ENCODE results near the gene PDZD7. TPM values are rescaled to one million over a fixed set of nuclear protein-coding genes. Genes with fewer than 3 reads are reported as not detected.

Gene PDZD7
- total RNA-seq, 1 donor from 2014 or later = 0.17 TPM

DNA sequence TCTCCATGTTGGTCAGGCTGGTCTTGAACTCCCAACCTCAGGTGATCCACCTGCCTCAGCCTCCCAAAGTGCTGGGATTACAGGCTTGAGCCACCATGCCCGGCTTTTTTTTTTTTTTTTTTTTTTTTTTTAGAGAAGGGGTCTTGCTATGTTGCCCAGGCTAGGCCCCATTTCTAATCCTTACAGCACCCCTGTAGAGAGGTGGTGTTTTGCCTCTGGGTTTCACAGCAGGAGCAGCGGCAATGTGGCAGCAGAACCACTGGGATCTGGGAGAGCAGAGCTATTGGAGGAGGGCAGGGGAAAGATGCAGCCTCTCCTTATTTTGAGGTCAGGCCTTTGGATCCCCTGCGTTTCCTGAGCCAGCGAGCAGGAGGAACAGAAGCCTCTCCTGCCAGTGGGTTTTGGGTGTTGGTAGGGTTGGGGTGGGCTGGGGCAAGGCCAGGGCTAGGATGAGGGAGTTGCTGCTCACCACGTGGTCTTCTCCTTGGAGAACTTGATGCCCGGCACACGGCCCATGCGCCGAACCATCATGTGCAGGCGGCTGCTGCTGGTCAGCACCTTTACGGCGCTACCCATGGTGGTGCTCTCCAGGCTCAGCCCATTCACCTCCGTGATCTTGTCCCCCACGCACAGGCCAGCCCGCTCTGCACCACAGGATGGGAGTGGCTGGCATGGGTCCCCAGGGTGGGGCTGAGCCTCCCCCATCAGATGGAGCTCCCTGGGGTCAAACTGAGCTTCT is 7.8 kb downstream of the PDZD7 start:
- DNase-seq (peak; percentile 28), ATAC-seq (no peak)
- intact Hi-C loops (cut with micrococcal nuclease) = no loop called here

DNA sequence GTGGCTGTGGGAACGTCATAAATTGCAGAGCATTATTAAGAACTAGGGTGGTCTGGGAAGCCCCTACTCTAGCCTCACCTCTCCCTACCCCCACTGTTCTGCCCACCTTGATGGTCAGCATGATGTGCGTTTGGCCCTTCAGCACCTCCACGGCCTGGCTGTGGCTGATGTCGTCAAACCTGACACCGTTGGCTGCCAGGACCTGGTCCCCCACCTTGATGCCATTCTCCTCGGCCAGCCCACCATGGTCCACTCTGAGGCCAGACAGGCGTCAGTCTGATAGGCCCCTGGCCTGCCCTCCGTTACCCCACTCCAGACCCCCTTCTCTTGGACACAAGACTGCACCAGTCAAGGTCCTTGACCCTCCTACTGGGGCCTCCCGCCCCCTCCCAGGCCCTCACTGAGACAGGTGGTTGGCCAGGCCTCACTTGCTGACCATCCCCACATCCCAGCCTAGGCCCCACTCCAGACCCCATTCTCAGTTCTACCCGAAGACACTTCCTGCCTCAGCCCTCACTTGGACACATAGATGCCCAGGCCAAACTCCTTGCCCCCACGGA is 9.2 kb downstream of the PDZD7 start:
- intact Hi-C loops (cut with micrococcal nuclease) = no loop called here
- DNase-seq (no peak), ATAC-seq (no peak)

DNA sequence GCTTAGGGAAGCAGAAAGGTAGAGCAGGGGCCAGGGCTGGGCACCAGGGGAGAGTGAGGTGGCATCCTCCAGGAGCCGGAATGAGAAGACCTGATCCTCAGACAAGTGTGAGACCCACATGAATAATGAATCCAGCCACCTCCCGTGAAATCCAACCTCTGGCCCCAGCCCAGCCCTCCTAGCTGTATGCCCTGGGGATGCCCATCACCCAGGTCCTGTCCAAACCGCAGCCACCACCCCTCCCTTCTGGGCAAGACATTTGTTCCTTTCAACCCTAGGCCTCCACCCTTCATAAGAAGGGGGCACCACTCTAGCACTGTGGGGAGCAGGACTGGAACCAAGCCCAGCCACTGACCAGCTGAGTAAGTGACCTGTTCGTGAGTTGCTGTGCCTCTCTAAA is 9.7 kb downstream of the PDZD7 start:
- intact Hi-C loops (cut with micrococcal nuclease) = no loop called here
- ATAC-seq (no peak), DNase-seq (no peak)

DNA sequence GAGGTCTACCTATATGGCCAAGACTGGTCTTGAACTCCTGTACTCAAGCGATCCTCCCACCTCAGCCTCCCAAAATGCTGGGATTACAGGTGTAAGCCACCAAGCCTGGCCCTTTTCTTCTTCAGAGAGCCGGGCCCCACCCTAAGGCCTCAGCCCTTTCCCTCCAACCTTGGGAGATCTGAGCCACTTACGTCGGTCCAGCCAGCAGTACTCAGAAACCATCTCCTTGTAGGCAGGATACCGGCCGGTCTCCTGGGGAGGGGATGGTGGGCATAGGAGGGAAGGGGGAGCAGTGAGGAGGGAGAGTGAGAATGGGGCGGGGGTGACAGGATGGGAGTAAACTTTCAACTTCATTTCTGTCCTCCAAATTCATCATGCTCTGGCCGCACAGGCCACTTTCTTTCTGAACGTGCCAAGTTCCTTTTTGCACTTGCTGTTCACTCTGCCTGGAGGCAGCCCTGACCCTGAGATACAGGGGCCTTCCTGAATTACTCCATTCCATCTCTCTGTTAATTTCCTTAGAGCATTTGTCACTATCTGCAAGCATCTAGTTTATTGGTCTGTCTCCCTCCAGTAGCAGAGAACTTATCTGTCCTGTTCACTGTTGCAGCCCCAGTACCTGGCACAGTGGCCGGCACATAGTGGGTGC is 10.4 kb downstream of the PDZD7 start:
- intact Hi-C loops (cut with micrococcal nuclease) = no loop called here
- no peak for DNase-seq
- ATAC-seq = no peak

DNA sequence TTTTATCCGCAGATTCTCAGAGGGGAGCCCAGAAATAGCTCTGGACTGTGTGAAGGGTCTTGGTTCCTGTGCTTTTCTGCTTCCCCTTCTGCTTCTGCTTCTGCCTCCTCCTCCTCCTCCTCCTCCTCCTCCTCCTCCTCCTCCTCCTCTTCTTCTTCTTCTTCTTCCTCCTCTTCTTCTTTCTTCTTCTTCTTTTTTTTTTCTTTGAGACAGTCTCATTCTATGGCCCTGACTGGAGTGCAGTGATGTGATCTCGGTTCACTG is 11.6 kb downstream of the PDZD7 start:
- ATAC-seq = no peak
- no peak for DNase-seq
- intact Hi-C loops (cut with micrococcal nuclease) = no loop called here

DNA sequence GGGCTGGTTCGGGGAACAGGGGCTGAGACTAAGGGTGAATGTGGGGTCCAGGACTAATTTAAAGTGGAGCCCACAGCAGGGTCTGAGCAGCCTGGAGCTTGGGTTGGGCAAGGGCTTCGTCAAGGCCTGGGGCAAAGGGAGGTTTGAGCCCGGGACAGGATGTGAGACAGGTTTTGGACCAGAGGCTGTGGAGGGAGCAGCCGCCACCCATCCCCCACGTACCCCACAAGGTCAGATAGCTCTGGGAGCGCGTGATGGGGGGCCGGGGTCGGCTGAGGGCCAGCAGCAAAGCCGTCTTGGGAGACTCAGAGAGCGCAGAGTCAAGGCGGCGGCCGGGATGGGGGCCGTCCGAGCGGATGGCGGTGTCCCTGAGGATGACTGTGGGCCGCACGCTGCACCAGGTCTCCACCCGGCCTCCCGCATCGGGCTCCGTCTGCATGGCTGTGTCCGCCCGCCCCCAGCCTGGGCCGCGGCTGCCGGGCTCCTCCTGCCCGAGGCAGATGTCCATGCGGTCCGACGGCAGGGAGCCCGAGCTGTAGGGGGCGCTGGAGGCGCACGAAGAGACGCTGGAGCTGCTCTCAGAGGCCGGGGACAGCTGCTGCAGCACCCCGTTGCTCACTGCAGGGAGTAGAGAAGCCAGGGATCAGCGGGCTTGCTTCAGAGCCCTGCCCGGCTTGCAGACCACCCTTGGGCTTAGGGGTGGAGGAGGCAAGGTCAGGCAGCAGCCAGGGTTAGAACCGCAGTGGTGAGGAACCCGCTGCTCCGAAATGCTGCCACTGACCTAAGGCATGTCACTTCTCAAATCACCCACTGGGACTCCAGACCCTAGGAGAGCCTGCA is 12.1 kb downstream of the PDZD7 start:
- peak; percentile 81 for ATAC-seq
- peak; percentile 92 for DNase-seq
- intact Hi-C loops (cut with micrococcal nuclease) = no loop called here

DNA sequence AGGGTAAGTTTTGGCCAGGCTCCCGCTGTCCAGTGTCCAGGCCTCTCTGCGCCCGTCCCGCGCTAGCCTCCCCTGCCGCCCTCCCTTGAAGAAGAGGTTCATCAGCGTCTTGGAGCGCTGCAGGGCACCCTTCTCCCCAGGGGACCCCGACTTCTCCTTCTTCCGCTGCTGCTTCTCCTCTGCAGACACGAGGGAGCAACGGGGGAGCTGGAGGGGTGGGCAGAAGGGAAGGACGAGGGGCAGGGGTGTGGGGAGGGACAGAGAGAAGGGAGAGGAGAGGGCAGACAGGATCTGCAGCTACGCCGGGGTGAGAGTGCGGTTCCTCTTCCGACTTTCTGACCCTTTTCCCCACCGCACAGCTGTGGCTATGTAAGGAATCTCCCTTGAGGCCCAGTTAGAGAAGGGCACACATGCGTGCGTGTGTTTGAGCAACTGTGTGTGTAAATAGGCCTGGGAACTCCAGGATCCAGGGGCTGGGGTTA is 12.8 kb downstream of the PDZD7 start:
- intact Hi-C loops (cut with micrococcal nuclease) = no loop called here
- peak; percentile 4 for ATAC-seq

DNA sequence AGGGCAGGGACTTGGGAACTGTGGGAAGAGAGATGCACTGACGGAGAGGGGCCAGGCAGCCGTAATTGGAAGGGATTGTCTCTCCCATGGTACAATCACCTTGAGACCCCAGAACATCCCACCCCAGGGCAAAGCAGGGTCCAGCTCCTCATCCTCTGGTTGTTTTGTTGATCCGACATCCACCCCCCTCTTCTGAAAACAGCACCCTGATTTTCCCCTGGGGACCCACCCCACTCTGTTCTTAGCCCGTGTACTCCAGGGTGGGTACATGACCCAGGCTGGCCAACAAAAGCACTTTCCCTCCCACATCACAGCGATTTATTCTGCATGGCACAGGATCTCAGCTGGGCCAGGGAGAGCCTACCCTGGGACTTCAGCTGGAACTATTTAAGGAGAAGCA is 14.1 kb downstream of the PDZD7 start:
- intact Hi-C loops (cut with micrococcal nuclease) = no loop called here
- ATAC-seq (no peak), DNase-seq (no peak)

More for the DNA sequence above, 12.8 kb downstream of the PDZD7 start:
- no peak for DNase-seq

DNA sequence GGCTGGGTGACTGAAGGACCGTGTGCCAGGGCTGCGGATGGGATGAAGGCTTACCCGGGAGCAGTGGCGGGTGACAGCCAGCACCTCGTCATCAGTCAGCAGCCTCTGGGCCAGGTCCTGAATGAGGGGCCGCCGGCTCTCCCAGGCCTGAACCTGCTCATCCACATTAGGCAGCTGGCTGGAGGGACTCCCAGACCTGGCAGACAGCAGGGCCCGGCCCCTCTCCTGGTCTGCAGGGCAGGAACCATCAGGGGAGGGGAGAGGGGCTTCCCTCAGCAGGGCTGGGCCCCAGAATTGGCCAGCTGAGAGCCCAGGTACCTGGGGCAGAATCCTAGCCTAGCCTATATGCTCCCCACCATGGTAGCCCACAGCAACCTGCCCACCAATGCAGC is 15.4 kb downstream of the PDZD7 start:
- ATAC-seq (no peak), DNase-seq (no peak)
- intact Hi-C loops (cut with micrococcal nuclease) = no loop called here

DNA sequence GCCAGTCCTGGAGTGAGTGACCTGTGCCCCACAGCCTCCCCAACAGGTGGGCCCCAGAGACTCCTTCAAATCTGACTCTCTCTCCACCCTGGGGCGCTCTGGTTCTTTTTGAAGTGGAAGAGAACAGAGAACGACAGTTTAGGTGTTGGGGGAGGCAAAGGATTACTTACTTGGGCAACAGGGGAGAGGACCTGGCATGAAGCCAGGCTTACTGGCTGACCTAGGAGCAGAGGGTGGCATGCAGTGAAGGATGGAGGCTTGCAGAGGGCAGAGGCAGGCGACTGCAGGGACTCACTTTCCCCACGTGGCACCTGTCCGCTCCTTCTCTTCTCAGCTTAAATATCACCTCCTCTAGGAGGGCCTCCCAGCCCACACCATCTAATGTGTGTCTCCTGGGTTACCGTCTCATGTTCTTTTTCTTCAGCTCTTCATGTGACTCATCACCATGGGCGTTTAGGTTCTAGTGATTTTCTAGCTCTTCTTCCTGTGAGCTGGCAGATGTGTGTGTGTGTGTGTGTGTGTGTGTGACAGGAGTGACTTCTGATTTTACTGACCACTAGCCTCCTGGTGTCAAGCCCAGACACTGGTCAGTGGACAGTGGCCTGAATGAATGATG is 15.9 kb downstream of the PDZD7 start:
- DNase-seq = no peak
- ATAC-seq = no peak
- intact Hi-C loops (cut with micrococcal nuclease) = no loop called here

DNA sequence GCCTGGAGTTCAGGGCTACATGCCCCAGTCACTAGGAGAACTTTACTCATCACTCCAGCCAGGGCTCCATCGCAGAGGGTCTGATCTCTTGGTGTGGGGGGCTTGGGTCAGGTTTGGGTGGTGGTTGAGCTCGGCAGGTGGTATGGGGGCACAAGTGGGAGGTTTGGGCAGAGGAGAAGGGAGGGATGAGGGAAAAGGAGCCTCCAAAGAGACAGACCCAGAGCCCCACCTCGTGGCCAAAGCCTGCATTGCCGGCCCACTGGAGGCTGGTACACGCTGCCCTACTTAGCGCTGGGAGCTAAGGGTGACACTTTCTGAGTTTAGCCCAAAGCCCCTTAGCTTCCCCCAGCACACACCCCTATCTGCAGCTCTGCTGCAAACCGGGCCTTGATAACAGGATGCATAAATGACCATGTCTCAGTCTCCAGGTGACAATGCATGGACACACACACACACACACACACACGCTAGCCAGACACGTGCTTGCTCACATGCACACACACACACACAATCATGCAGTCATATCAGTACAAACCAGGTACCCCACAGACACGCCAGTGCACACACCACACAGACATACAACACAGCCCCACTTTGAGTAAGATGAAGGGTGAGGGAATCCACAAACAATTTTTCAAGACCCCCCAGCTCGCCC is 16.6 kb downstream of the PDZD7 start:
- ATAC-seq (peak; percentile 70), DNase-seq (peak; percentile 92)
- intact Hi-C loops (cut with micrococcal nuclease) = no loop called here

DNA sequence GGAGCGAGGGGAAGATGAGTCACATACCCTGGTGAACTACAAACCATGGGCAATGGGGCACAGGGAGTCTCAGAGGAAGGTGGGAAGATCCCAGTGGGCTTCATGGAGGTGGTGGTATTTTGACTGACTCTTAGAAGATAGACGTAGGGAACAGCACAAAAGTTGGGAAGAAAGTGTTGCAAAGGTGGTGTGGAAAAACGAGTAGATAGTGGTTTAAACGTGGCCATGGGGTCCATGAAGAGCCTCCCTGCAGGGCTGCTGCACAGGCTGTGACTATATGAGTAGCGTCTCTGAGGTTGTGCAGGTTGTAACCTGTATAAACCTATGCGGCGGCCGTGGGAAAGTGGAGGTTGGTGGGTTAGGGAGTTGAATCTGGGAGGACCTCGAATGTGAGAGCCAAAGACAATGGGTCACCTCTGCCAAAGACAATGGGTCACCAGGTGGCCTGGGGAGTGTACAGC is 17.5 kb downstream of the PDZD7 start:
- DNase-seq (no peak), ATAC-seq (no peak)
- intact Hi-C loops (cut with micrococcal nuclease) = no loop called here

DNA sequence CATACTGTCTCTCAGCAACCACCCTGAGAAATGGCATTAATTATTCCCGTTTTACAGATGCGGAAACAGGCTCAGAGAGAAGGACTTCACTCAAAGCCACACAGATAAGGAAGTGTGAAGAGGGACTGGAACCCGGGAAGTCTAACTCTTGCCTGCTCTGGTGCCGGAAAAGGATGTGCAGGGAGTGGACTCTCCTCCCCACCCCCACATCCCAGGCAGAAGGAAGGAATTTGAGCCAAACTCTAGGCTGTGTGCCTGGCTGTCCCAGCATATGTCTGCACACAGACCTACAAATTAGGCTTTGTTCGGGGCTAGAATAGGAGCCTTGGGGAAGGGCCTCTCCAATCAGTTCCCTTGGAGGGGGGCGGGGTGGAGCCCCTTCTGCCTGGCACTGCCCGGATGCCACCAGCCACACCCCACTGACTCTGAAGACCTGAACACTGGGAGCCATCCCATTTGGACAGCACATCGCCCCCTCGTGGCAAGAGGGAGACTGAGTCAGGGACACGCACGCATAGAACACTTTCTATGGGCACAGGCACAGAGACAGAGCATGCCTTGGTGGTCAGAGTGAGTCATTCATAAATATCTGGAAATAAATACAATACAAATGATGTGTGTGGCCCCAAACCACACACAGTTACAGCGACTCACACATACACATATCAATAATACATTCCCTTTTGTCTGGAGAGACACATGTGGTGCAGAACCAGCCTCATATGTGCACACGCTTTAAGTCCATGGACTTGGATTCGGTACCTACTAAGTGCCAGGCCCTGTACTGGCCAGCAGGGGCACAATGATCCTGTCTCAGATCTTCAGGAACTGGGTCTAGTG is 18.2 kb downstream of the PDZD7 start:
- DNase-seq = peak; percentile 91
- ATAC-seq = peak; percentile 90
- intact Hi-C loops (cut with micrococcal nuclease) = no loop called here

DNA sequence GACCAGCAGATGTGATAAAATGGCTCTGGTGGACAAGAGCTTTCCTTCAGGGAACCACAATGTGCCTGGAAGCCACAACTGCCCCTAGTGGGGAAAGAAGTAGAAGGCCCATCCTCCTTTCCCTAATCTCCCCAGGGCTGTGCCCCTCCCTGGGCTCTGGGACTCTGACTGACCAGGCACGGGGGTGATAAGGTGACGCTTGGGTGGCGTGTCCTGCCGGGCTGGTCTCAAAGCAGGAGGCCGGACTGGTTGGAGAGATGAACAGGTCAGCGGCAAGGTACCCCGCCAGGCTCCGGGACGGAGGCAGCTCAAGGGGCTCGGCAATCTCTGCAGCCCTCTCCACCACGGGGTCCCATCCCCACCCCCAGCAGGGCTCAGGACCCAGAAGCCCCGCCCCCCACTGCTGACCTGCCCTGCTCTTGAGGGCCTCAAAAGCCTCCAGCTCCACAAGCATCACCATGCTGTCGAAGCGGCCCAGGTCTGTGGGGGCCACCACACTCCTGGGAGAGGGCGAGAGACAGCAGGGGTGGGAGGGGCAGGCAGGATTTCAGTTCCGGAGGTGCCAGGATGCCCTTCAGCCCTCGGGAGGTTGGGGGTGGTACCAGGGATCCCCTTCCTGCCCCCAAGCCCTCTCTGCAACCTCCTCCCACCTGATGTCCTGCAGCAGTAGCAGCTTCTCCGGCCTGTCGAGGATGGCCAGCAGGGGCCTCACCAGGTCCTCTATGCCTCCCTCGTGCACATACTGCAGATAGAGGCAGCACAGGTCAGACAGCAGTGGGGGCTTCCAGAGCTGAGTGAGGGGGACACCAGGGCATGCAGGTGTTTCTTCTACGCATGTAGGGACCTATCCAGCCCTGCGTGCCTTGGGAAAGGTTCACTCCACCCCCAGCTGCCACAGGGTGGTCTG is 19.2 kb downstream of the PDZD7 start:
- ATAC-seq (no peak), DNase-seq (no peak)
- intact Hi-C loops (cut with micrococcal nuclease) = no loop called here

DNA sequence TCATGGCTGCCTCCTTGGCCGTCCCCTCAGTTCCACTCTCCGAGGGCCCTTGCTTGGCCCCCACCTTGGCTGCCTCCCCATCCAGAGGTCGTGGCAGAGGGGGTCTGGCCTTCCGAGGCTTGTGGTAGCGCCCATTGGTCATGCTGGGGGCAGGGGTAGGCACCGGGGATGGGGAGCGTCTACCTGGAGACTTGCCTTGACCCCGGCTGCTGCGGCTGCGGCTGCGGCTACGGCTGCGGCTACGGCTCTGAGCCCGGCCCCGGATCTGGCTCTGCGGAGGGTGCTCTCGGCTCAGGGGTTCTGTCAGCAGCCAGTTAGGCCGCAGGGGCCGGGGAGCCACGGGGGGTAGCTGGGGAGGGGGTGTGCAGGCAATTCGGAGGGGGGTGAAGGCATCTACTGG is 20.6 kb downstream of the PDZD7 start:
- intact Hi-C loops (cut with micrococcal nuclease) = no loop called here
- ATAC-seq = no peak
- DNase-seq = no peak

DNA sequence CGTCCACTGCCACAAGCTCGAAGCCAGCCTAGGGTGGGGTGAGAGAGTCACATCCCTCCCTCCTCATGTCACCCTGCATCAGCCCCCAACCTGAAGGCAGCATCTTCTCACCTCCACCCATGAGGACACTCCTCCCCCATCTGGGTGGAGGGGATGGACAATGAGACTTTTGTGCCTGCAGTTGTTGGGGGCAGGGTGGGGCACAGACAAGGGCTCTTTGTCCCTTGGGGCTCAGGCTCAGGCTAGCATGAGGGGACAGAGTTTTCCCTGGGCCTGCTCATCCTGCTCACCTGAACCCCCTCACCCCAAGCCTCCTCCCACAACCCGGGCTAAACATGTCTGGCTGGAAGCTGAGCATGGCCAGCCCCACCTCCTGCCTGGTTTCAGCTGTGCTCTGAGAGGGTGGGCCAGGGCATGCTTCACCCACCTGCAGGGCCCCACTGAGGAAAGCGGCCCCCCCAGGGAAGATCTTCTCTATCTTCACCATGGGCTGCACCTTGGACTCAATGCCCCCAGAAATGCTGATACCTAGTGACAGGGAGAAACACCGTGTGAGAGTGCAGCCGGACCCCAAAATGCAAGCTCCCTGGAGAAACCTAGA is 22.0 kb downstream of the PDZD7 start:
- intact Hi-C loops (cut with micrococcal nuclease) = no loop called here
- no peak for ATAC-seq
- DNase-seq = no peak

Measured in left ventricle myocardium superior (tissue), 1 donor.